Hepatocyte (in vitro differentiated cells): ENCODE data around the gene TUBB6.

Experiments used
- CTCF ChIP-seq: fragments of 200-600 bp; sonication (generic); IDR thresholded peaks from 2 replicates; pipeline ENCODE4 v1.5.1; 2016; ENCODE audit warnings: antibody characterized with exemption, mild to moderate bottlenecking; ENCODE audit not compliant: poor library complexity
- EZH2 ChIP-seq: fragments of 200-600 bp; sonication (generic); IDR thresholded peaks from 2 replicates; pipeline ENCODE4 v1.6.1; 2016; ENCODE audit warnings: antibody characterized with exemption, mild to moderate bottlenecking, borderline replicate concordance

DNA sequence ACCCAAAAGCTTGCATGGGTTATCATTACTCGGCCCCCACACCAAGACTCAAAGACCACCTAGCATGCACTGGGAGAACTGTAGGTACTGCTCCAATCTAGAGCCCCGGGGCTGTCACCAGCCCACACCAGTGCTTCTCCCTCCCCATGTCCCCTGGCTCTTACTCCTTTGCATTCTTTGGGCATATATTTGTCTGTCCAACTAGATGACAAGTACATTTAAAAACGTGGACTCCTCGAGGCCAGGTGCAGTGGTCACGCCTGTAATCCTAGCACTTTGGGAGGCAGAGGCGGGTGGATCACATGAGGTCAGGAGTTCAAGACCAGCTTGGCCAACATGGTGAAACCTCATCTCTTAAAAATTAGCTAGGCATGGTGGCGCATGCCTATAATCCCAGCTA, 61.2 kb downstream of the TUBB6 start:
- TF ChIP-seq CTCF: no peak
- TF ChIP-seq EZH2: no peak
